HG03442 (cell line): Measurements from ENCODE around the gene AIM2.
"Not testable (repeated sequence)": the region's sequence is repeated elsewhere in the genome, so short reads cannot be mapped to it uniquely, and the experiment has no call there.

Experiments used
- ATAC-seq: cut with Tn5 transposase; IDR thresholded peaks from one replicate; pipeline ENCODE4 v1.9.1; 2021; ENCODE audit warnings: mild to moderate bottlenecking, moderate library complexity; ENCODE audit not compliant: unreplicated experiment

AIM2 gene

DNA sequence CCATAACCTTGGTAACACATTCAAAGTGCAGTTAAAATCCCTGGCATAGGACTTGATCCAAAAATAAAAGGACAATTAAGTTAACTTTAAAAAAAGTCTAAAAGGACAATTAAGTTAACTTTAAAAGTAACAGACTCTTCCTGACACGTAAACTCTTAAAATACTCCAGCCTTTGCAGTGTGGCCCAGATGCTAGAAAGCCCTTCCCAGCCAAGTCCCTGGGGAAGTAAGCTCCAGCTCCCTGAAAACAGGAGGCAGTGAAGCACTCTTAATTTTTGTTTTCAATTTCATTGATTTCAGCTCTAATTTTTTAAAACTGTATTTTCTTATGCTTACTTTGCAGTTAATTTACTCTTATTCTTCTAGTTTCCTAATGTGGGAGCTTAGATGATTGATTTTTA, 5.1 kb upstream of the AIM2 start:
- no peak for ATAC-seq

DNA sequence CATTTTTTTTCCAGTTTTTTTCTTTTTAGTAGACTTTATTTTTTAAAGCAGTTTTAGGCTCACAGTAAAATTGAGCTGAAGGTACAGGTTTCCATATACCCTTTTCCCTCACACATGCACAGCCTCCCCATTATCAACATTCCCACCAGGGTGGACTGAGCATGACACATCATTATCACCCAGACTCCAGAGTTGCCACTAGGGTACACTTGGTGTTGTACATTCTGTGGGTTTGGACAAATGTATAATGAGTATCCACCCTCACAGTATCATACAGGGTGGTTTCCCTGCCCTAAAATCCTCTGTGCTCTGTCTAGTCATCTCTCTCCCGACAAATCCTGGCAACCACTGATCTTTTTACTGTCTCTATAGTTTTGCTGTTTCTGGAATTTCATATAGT, 3.0 kb upstream of the AIM2 start:
- no peak for ATAC-seq

DNA sequence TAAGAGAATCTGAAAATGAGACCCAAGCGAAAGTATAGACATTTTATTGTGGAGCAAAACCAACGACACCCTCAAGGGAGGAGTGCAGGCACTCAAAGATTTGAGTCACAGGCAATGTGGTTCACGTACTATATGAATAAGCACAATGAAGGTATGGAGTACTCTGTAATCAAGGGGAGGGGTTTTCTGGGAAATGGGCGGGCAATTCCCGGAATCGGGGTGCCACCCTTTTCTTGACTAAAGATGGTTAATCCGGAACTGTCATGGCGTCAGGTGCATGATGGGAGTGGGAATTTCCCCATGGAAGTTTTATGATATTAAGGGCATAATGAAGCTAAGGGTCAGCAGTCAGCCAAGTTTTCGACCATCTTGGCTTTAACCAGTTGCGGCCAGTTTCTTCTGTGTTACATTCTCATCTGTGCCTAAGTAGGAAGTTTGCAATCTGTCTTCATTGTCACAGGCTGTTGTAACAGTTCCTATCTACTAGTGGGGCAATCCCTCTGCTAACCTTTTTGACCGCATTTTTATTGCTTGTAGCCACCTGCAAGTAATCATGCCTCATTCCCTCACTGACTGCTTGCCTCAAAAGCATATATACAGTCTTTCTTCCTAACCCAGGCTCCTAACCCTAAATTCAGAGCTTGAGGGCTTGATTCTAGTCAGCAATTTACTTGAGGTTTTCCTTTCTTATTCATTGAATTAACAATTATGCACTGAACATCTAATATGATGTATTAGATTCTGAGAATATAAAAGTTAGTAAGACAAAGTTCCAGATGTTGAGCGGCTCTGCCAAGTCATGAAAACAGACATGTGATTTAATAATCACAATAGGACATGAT, 775 bp upstream of the AIM2 start:
- peak; percentile 64 for ATAC-seq

DNA sequence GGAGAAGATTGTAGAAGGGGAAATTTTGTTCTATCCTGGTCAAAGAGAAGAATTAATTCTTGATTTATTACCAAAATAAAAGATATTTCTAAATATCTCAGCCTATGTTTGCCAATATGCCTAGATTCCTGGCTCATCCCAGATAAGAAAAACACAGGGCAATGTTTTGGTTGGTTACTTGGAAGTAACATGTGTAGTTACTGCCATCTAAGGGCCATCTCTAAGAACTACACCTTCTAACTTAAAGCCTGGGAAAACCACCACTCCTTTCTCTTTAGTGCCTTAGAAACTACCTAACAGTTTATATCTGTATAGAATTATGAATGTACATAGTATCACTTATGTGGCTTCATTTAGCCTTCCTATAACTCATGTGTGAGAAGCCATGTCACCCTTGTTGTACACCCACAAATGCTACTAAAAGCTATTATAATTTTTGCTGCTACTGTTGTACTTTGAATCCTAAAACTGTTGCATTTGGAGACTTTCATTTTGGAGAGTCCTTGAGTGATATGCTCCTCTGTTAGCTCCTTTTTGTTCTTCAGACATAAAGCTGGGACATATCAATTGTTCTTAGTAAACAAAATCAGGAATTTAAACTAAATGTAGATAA, 4.5 kb downstream of the AIM2 start:
- no peak for ATAC-seq

DNA sequence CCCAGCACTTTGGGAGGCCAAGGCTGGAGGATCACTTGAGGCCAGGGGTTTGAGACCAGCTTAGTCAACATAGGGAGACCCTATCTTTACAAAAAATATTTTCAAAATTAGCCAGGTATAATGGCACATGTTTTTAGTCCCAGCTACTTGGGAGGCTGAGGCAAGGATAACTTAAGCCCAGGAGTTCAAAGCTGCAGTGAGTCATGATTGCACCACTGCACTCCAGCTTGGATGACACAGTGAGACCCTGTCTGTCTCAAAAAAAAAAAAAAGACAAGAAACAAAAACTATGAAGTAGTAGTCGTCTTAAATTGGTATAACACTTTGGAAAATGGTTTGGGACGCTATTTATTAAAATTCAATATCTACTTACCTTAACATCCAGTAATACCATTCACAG, 7.7 kb downstream of the AIM2 start:
- ATAC-seq: no peak

DNA sequence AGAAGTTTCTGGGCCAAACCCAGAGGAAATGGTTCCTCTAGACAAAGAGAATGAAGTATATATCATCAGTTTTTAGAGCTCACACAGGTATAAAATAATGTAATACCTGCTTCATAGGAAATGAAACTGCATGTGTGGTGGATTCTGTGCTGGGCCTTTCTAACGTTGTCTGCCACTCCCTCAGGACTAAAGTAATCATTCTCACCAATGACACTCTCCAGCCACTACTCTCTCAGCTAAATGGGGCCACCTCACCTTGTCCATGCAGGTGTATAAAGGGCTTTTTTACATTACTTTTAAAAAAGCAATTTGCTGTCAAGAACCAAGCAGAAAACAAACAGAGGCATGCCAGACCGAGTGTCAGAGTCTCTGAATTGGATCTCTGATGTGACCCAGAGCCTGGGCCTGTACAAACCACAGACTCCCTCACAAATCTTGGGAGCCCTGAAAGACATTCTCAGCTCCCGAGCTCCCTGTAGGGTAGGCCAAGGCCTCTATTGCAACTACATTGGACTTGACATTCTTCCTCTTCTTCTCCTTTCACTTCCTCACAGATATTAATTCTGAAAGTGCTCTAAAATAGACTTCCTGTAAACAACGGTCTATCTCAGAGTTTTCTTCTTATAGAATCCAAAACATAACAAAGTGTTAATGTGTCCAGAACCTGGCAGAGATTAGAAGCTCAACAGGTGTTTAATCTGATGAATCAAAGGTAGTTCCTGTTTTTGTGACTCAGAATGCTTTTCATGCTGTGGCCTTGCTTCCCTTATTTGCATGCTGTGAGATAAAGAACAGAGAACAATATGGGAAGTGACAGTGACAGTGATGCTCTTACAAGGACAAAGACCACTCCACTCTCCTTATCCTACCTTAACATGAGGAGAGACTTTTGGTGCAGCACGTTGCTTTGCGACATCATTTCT, 8.6 kb downstream of the AIM2 start:
- ATAC-seq: peak; percentile 81

DNA sequence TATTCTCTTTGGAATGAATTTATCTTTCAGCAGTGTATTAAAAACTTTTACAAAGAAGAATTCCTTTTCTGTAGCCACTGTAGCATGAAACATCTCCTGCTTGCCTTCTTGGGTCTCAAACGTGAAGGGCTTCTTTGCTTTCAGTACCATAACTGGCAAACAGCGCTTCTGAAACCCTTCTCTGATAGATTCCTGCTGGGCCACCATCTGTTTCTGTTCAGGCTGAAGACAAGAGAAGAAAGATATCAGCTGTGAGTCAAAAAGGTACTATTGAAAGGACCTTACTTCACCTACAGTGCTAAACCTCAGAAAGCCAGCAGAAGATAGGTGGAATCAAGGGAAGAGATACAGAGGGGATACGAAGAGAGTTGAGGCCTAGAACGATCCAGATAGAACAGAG, 10.5 kb downstream of the AIM2 start:
- no peak for ATAC-seq

DNA sequence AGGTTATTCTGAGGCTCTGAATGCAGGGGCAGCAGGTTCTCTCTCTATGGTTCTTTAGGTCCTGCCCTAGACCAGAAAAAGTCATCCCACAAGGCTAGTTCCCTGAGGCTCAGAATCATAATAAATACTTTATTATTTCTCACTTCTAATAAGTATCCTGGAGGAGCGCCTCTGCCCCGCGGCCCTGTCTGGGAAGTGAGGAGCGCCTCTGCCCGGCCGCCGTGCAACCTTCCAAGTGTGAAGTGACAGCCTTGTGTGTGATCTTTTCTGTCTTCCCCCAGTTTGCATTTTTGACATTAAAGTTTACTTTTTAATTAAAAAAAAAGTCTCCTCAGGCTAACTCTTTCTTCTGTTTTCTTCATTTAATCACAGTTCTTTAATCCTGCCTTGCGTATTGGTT, 11.5 kb downstream of the AIM2 start:
- ATAC-seq: no peak

DNA sequence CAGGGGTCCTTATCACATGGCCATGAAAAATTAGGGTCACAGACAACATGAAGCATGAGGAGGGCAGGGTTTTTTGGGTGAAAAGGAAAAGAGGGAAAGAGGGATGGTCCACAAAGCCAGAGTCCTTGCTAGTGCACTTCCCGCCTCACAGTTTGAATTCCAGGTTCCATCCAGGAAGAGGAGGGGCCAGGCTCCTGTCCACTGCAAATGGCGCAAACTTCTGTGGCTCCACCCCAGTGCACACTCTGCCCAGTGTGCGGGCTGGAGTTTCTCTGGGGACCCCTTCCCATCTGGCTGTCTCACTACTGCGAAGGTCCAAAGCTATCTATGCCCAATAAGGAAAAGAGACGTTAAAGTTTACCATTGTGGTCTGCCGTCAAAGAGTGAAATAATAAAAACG, 17.8 kb downstream of the AIM2 start:
- no peak for ATAC-seq

DNA sequence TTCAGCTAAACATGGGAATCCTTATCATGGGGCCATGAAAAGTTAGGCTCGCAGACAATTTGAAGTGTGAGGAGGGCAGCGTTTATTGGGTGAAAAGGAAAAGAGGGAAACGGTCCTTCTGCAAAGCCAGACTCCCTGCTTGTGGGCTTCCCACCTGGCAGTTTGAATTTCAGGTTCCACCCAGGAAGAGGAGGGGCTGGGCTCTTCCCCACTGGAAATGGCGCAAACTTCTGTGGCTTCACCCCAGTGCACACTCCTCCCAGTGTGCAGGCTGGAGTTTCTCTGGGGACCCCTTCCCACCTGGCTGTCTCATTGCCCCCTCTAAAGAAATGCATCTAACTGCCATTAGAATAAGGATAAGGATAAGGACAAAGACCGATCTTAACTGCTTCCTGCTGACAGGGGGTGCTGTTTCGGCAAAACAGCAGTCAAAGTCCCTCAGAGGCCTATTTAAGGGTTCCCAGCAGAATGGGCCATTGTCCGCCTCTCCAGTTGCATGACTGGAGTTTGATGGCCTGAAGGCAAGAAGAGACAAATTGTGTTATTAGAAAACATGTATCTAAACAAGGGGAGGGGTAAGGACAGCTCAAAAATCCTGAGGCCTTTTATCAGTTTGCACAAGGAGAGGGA, 20.4 kb downstream of the AIM2 start:
- ATAC-seq: no peak

DNA sequence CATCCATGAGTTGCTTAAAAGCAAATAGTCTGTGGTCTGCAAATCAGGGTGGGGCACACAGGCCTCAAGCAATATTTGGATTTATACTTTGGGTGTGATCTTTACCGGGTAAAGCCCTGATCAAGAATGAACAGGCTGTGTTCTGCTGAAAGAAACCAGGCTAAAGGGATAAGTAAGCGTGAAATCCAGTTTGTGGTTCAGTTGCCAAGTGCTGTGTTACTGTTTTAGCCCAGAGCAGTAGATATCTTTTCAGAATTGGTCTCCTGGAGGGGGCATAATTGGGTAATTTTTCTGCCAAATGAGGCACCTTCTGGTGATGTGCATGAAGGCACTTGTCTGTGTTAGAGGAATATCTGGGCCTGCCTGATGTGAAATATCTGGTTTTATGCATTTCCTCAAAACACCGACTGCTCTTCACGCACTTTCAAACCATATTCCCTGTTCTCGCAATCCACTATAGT, 21.4 kb downstream of the AIM2 start:
- no peak for ATAC-seq

DNA sequence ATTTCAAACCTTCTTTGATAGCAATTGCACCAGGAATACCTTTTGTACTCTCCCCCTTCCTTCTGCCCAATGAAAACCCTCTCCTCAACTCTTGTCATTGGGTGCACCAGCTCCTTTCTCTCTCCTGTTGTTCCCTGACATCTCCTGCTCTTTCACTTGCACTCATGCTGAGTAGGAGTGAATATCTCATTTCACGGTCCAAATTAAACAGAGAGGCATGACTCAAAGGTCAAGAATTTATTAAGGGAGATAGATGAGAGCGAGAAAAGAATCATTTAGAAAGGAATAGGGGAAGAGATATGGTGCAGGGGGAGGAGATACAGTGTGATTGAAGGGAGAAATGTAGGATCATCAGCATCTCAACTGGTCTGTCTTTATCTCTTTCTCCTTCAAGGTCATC, 22.1 kb downstream of the AIM2 start:
- ATAC-seq: no peak

DNA sequence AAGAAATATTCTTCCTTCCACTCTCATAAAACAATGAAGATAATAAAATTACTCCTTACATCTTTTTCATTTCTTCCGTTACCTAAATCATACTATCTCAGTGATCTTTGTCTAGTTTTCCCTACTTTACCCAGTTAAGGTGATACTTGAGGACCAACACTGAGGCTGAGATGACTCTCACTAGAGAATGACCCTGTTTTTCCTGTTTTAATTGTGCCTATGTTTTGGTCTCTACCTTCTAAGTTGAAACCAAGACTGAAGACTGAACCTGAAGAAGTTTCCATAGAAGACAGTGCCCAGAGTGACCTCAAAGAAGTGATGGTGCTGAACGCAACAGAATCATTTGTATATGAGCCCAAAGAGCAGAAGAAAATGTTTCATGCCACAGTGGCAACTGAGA, 25.1 kb downstream of the AIM2 start:
- ATAC-seq: no peak

DNA sequence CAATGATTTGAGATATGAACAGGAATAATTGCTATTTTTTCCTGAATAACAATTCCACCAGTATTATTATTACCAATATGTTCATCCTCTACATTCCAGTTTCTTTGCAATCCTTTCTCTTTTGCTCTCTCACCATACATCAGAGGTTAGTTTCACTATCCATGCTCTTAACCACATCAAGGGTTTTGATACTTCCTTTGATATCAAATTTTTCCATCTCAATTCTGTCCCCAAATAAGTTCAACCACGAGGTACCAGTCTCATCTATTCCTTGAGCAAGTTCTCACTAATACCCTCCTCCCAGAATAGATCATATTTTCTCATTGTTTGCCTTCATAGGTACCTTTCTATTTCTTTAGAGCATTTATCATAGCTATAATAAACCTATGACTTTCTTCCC, 30.1 kb downstream of the AIM2 start:
- ATAC-seq: not testable (repeated sequence)

DNA sequence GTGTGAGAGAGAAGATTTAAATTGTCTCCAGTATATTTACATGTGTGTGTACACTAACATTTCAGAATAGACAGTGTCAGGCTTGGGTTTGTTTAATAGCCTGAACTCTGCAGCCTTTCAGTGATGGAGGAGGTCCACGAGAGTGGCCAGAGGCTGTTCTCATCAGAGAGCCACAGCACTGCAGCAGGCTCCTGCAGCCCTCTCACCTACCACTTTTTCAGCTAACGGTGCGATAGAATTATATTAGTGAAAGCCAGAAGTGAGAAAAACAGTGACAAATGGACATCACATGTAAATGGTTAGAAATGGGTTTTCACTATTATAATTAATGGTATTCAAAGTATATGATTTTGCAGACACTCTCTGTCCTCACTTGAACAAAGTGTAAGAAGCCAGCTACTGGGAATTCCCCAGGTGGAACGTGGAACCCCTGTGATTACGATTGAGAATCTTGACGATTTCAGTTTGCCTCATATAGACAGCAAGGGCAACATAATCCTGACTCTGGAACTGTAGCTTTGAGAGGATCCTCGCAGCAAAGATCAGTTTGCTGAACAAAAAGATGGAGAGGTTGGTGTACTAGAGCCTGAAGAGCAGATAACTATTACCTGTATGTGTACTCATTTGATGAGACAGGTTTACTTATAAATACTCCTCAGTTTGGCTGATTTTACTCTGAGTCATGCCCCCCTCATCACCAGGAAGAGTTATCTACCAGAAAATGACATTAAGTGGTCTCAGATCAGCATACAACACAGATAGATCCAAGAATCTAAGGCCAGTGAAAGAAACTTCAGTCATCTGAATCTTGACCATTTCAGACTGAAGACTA, 35.5 kb downstream of the AIM2 start:
- no peak for ATAC-seq

DNA sequence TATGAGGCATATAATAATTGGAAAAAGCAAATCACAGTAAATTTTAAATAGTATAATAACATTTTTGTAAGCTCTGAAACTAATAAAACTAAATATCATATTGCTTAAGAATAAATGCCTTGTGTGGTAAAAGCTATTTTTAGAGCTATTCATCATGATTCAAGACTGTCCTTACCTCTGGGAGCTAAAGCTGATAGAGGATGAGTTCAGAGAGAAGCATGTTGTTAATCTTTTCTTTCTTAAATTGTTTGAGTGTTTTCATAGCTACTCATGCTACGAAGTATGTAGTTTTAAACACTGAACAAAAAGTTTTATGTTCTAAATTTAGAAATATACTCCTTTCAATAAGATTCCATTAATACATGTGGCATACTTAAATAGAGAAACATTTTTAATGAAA, 36.4 kb downstream of the AIM2 start:
- no peak for ATAC-seq

DNA sequence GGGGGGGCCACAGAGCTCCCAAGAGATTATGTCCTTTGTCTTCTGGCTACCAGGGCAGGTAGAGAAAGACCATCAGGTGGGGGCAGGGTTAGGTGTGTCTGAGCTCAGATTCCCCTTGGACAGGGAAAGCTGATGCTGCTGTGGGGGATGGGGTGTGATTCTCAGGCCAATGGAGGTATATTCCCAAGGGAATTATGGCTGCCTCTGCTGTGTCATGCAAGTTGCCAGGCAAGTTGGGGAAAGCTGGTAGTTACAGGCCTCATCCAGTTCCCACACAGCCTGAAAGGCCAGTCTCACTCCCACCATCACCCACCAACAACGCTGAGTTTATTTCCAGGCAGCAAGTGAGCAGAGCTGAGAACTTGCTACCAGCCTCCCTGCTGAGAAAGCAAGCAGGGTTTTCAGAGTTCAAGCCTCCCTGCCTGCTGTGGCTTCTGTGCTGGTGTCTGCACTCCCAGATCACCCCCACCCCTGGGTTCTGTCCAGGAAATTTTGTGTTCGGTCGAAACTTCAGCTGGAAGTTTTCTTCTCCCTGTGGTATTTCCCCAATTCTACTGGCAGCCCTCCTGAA, 45.6 kb downstream of the AIM2 start:
- ATAC-seq: no peak

DNA sequence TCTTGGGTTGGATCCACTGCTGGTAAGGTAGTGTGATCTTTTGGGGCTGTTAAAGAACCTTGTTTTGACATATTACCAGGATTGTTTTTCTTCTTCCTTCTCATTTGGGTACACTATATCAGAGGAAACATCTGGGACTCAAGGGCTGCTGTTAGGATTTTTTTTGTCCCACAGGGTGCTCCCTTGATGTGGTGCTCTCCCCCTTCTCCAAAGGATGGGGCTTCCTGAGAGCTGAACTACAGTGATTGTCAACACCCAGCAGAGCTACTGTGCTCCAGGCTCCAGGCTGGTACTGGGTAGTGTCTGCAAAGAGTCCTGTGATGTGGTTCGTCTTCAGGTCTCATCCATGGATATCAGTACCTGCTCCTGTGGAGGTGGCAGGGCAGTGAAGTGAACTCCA, 46.3 kb downstream of the AIM2 start:
- no peak for ATAC-seq

DNA sequence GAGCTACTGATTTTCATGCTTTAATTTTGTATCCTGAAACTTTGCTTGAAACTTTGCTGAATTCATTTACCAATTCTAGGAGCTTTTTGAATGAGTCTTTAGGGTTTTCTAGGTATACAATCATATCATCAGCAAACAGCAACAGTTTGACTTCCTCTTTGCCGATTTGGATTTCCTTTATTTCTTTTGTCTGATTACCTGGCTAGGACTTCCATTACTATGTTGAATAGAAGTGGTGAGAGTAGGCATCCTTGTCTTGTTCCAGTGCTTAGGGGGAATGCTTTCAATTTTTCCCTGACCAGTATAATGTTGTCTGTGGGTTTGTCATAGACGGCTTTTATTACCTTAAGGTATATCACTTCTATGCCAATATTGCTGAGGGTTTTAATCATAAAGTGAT, 49.7 kb downstream of the AIM2 start:
- not testable (repeated sequence) for ATAC-seq

DNA sequence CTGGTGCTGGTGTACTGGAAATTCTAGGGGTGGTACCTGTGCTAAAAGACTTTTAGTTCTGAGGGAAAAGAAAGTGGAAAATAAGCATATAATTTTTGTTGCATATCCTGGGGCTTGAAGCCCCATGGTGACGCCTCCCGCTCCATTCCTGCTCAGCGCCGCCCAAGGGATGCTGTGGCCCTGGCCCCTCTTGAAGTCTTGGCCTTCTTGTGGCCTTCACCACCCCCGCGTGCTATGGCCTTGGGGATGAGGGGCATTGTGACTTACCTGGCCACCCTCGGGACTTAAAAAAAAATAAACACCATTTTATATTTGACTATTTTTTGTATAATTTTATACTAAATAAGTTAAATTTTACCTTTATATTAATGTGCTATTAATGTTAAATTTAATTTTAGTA, 51.5 kb downstream of the AIM2 start:
- no peak for ATAC-seq
